Fibroblast of lung (primary cell): ENCODE results near the gene EHHADH. TPM values are rescaled to one million over a fixed set of nuclear protein-coding genes. Genes with fewer than 3 reads are reported as not detected.

Experiments
- DNase-seq, 2 donors: peaks; one replicate each; pipeline versions ENCODE4 v3.0.0 to v3.0.0-alpha.2; 2010; ENCODE audit warnings: low read depth in 2 of 2
- H2AFZ ChIP-seq: 2 replicates; pipeline ENCODE4 v1.5.1; 2012; ENCODE audit warnings: low read length, control low read depth, inconsistent platforms
- H3K27ac ChIP-seq: 2 replicates; pipeline ENCODE4 v1.5.1; 2011; ENCODE audit warnings: low read length, control low read depth; ENCODE audit not compliant: insufficient read depth
- H3K27me3 ChIP-seq: 2 replicates; pipeline ENCODE4 v1.5.1; 2011; ENCODE audit warnings: mild to moderate bottlenecking, low read length; ENCODE audit not compliant: control insufficient read depth, insufficient read depth
- H3K36me3 ChIP-seq: 2 replicates; pipeline ENCODE4 v1.5.1; 2011; ENCODE audit warnings: low read length; ENCODE audit not compliant: control insufficient read depth, insufficient read depth
- H3K4me1 ChIP-seq: 2 replicates; pipeline ENCODE4 v1.5.1; 2011; ENCODE audit warnings: low read length; ENCODE audit not compliant: control insufficient read depth, insufficient read depth; ENCODE audit errors: extremely low read depth
- H3K4me2 ChIP-seq: 2 replicates; pipeline ENCODE4 v1.5.1; 2011; ENCODE audit warnings: low read length, control low read depth; ENCODE audit not compliant: insufficient read depth; ENCODE audit errors: extremely low read depth
- H3K4me3 ChIP-seq, 4 experiments: fragments of 200-600 bp in 1 of 4; sonication (generic) in 1 of 4; replicated peaks in 1 of 4; 2 replicates each; pipeline ENCODE4 v1.5.1; 2011 to 2016; ENCODE audit warnings: low read length in 4 of 4, low read depth in 3 of 4, mild to moderate bottlenecking in 3 of 4, control low read depth in 2 of 4, inconsistent platforms in 1 of 4, mixed read lengths in 1 of 4; ENCODE audit not compliant: insufficient read depth in 1 of 4; ENCODE audit errors: control extremely low read depth in 1 of 4
- H3K79me2 ChIP-seq: 2 replicates; pipeline ENCODE4 v1.5.1; 2012; ENCODE audit warnings: mild to moderate bottlenecking, low read length, inconsistent platforms; ENCODE audit not compliant: control insufficient read depth, insufficient read depth
- H3K9ac ChIP-seq: 2 replicates; pipeline ENCODE4 v1.5.1; 2011; ENCODE audit warnings: mild to moderate bottlenecking, low read length, control low read depth; ENCODE audit not compliant: insufficient read depth
- H3K9me3 ChIP-seq: 2 replicates; pipeline ENCODE4 v1.5.1; 2012; ENCODE audit warnings: low read depth, low read length; ENCODE audit not compliant: control insufficient read depth, insufficient read depth
- H4K20me1 ChIP-seq: 2 replicates; pipeline ENCODE4 v1.5.1; 2011; ENCODE audit warnings: low read length; ENCODE audit not compliant: control insufficient read depth, insufficient read depth; ENCODE audit errors: extremely low read depth
- CTCF ChIP-seq, 2 donors: IDR thresholded peaks in 1 of 2; conservative IDR thresholded peaks in 1 of 2; 1 replicate in 1 of 2; 2 replicates in 1 of 2; pipeline ENCODE4 v1.5.1; 2011 to 2012; ENCODE audit warnings: low read length in 2 of 2, control low read depth in 1 of 2, inconsistent platforms in 1 of 2, low read depth in 1 of 2, mild to moderate bottlenecking in 1 of 2
- EZH2 ChIP-seq: IDR thresholded peaks from 2 replicates; pipeline ENCODE4 v1.5.1; 2012; ENCODE audit warnings: low read length, control low read depth, mild to moderate bottlenecking; ENCODE audit errors: missing control alignments
- polyA plus RNA-seq, 2 donors: library from polyadenylated mRNA; depleted of rRNA in 1 of 2; stranded (reverse) in 1 of 2; unstranded in 1 of 2; fragments of >200 nt; gene quantifications; 2 replicates each; pipeline ENCODE4 v1.2.1, GENCODE V29; 2011 to 2012; ENCODE audit warnings: missing spikeins in 1 of 2
- total RNA-seq: library from RNA; depleted of rRNA; stranded (reverse); fragments of >200 nt; gene quantifications from 2 replicates; pipeline ENCODE4 v1.2.1, GENCODE V29; 2014

The EHHADH gene
- total and polyA plus RNA-seq, 2 donors (not counting 1 experiment from before 2014, with no cell fraction given): 6.0 to 6.8 TPM

GRCh38 chr3:185152410-185153170 is 101.3 kb downstream of the EHHADH start, which contains the start of gene C3orf70:
Gene C3orf70 (minus strand): TSS chr3:185153060. CDS start chr3:185152823, 237 bp downstream.
- H3K9ac ChIP-seq: peak within 1 kb of the TSS; percentile 55
- peak within 1 kb of the TSS; percentile 46 for H3K27ac ChIP-seq

DNA sequence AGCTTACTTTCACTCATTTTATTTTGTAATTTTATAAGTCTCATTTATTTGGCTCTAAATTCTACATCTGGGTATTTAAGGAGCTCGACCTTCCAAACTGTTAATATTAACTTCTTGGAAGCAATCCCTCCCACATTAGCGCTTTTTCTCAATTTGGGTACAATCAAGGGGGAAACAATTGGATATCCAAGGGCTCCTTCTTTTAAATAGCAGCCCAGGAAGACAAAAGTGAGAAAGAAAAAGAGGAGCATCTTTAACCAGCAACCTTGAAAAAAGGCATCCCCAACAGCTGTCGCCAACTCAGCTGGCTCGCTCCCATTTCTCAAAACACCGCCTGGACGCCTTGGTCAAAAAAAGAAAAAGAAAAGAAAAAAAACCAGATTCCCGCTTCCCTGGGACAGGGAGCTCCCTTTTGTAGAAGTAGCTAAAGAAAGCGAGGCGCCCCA is 101.9 kb downstream of the EHHADH start:
- Histone ChIP-seq H3K4me2 (peak overlapping the region; percentile 81), H3K79me2 (no peaks in the 10 kb centered on the region), H3K27ac (peak overlapping the region; percentile 46), H3K27me3 (peaks cover 6% of the 10 kb centered on the region), H2AFZ (peak overlapping the region; percentile 39), H3K9me3 (no peaks in the 10 kb centered on the region), H4K20me1 (no peaks in the 10 kb centered on the region), H3K4me1 (no peaks in the 10 kb centered on the region), H3K4me3 (peak overlapping the region; percentile 58 to 66 (median 61)), H3K9ac (no peak overlapping the region), H3K36me3 (no peaks in the 10 kb centered on the region)
- no peak for DNase-seq
- no peak for TF ChIP-seq EZH2
- TF ChIP-seq CTCF (conservative IDR thresholded peaks at IDR 0.05 in 1 of 2, IDR thresholded peaks at IDR 0.05 in 1 of 2; ENCODE audit: low read depth in 1 of 2, low read length in 2 of 2): no peak

More at GRCh38 chr3:185152410-185153170, 101.3 kb downstream of the EHHADH start, which contains the start of gene C3orf70:
- no peaks in the 10 kb centered on the region for H3K79me2 ChIP-seq
- TF ChIP-seq EZH2 (peak; percentile 54), CTCF (conservative IDR thresholded peaks at IDR 0.05 in 1 of 2, IDR thresholded peaks at IDR 0.05 in 1 of 2; ENCODE audit: low read depth in 1 of 2, low read length in 2 of 2) (no peak)
- H3K4me2 ChIP-seq: peak within 1 kb of the TSS; percentile 81
- H2AFZ ChIP-seq: peak within 1 kb of the TSS; percentile 90
- no peaks in the 10 kb centered on the region for H3K9me3 ChIP-seq
- peak within 1 kb of the TSS; percentile 58 to 66 (median 61) for H3K4me3 ChIP-seq
- H3K4me1 ChIP-seq: no peaks in the 10 kb centered on the region
- DNase-seq: peak; percentile 58 to 65
- H3K27me3 ChIP-seq: peaks cover 9% of the 10 kb centered on the region
- no peaks in the 10 kb centered on the region for H3K36me3 ChIP-seq
- H4K20me1 ChIP-seq: no peaks in the 10 kb centered on the region

DNA sequence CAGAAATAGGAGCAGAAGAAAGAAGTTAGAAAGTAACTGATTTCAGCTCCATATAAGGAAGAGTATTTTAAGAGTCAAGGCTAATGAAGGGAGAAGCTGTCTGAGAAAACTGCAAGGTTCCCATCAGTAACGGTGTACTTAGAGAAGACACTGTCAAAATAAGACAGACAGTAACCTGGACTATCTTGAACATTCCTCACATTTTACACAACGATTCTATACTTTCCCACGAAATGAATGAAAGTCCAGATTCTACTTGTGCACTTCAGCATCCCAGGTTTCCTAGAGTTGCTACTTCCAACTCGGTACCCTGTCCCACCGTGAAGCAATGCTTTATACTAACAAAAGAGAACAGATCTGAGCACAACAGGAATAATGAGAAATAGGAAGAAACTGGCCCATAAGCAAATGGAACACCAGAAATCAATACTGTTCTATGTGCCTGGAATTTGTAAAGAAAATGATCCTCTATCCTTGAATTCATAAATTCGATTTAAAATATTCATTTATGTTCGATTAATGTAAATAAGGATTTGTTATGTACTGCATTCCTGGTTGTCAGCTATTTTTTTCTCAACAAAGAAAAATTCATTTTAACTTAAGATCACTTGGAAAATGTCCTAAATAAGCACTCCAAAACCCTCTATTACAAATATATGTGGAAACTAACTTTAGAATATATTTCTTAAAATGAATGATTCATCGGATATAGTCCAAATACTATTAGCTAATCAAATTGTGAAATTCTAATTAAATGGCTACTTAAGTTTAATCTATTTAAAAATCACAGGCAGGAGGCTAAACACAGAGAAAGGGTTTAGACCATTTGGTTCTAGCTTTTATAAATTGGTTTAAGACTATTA is 102.5 kb downstream of the EHHADH start:
- Histone ChIP-seq H3K9me3 (no peaks in the 10 kb centered on the region), H3K4me1 (no peaks in the 10 kb centered on the region), H3K36me3 (no peaks in the 10 kb centered on the region), H3K9ac (no peak overlapping the region), H2AFZ (no peak overlapping the region), H3K4me3 (peak overlapping the region in 3 of 4 experiments; percentile 58 to 61 (median 61)), H3K79me2 (no peaks in the 10 kb centered on the region), H3K27ac (no peak overlapping the region), H3K27me3 (peaks cover 6% of the 10 kb centered on the region), H4K20me1 (no peaks in the 10 kb centered on the region), H3K4me2 (peak overlapping the region; percentile 81)
- DNase-seq: peak; percentile 5 to 9
- TF ChIP-seq CTCF (conservative IDR thresholded peaks at IDR 0.05 in 1 of 2, IDR thresholded peaks at IDR 0.05 in 1 of 2; ENCODE audit: low read depth in 1 of 2, low read length in 2 of 2) (no peak), EZH2 (no peak)
